ENCODE data around the gene COL4A4.
"Not testable (repeated sequence)": the region's sequence is repeated elsewhere in the genome, so short reads cannot be mapped to it uniquely, and the experiment has no call there.

The COL4A4 gene

DNA sequence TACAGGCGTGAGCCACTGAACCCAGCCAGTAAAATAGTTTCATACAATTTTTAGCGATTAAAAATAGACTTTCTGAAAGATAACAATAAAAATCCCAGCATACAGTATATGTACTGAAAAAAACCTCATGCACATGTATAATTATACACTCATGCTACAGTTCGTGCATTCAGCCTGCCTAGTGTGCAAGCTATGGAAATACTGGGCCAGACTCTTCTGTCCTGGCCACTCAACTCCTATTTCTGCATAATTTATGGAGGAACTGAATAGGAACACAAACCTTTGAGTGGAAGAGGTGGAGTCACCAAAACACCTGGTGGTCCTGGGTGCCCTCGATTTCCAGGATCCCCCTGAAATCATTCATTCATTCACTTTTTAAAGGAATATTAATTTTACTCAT is 64.7 kb downstream of the COL4A4 start:
- no peak overlapping the region for H3K4me3 ChIP-seq (ENCODE audit: low read depth, low read length)
- no peak for DNase-seq (ENCODE audit: low read depth)
- TF ChIP-seq, protein P1, sequence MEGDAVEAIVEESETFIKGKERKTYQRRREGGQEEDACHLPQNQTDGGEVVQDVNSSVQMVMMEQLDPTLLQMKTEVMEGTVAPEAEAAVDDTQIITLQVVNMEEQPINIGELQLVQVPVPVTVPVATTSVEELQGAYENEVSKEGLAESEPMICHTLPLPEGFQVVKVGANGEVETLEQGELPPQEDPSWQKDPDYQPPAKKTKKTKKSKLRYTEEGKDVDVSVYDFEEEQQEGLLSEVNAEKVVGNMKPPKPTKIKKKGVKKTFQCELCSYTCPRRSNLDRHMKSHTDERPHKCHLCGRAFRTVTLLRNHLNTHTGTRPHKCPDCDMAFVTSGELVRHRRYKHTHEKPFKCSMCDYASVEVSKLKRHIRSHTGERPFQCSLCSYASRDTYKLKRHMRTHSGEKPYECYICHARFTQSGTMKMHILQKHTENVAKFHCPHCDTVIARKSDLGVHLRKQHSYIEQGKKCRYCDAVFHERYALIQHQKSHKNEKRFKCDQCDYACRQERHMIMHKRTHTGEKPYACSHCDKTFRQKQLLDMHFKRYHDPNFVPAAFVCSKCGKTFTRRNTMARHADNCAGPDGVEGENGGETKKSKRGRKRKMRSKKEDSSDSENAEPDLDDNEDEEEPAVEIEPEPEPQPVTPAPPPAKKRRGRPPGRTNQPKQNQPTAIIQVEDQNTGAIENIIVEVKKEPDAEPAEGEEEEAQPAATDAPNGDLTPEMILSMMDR (IDR thresholded peaks at IDR 0.05; ENCODE audit: control insufficient read depth, extremely low read depth, insufficient read depth), result no peak

DNA sequence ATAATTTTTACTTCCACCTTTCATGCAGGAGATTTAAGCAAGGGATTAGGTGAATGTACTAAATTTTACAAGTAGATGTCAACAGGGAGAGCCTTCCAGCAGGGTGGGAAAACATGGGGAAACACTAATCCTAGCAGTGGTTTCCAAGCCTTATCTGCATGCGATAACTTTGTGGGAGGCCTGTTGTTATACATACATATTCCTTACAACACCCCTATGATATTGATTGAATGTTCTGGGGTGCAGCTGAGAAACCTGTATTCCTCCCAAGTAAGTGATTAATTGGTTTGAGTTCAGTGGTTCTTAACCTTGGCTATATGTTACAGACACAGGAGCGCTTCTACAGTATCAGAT is 65.9 kb downstream of the COL4A4 start:
- DNase-seq (ENCODE audit: low read depth), result no peak
- no peak overlapping the region for H3K4me3 ChIP-seq (ENCODE audit: low read depth, low read length)
- TF ChIP-seq, protein P1 (IDR thresholded peaks at IDR 0.05; ENCODE audit: control insufficient read depth, extremely low read depth, insufficient read depth), result no peak

DNA sequence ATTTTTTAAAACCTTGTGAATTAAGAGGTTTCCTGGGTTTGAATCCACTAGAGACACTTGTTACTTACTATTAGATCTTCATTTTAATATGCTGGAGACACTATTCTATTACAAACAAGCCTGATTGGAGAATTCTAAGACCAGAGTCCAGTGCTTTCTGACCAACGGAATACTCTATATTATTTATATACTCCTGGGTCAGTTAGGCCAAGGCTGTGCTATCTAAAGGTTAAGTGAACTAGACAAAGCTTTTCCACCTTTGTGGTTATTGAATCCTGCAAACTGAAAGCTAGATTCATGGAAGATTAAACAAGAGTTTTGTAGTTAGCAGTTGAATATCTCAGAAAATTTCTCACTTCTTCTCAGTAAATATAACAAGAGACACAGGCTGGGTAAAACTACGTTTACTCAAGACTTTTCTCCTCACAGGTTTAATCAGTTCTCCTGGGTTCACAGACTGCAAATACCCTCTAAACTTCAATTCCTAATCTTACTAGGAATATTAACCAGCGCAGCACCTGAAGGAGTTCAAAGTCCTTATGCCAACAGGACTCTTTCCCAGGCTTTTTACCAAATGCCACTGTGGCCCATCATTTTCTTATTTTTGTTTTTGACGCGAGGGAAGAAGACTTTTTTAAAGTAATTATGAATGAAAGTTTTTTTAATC is 66.4 kb downstream of the COL4A4 start:
- DNase-seq (ENCODE audit: low read depth), result no peak
- TF ChIP-seq, protein P1 (IDR thresholded peaks at IDR 0.05; ENCODE audit: control insufficient read depth, extremely low read depth, insufficient read depth), result no peak
- no peak overlapping the region for H3K4me3 ChIP-seq (ENCODE audit: low read depth, low read length)

DNA sequence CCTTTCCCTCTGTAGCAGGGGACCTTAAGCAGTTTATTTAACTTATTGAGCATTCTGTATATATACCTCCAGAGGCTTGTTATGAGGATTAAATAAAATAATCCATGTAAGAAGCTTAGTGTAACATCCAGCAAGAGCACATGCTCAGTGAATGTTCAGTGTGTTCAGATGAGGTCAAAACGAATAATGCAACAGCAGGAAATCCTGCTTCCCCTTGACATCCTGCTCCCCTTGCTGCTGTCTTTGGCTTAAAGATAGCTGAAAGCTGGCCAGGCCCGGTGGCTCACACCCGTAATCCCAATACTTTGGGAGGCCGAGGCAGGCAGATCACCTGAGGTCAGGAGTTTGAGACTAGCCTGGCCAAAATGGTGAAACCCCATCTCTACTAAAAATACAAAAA is 68.7 kb downstream of the COL4A4 start:
- no peak overlapping the region for H3K4me3 ChIP-seq (ENCODE audit: low read depth, low read length)
- TF ChIP-seq, protein P1 (IDR thresholded peaks at IDR 0.05; ENCODE audit: control insufficient read depth, extremely low read depth, insufficient read depth), result no peak
- no peak for DNase-seq (ENCODE audit: low read depth)

DNA sequence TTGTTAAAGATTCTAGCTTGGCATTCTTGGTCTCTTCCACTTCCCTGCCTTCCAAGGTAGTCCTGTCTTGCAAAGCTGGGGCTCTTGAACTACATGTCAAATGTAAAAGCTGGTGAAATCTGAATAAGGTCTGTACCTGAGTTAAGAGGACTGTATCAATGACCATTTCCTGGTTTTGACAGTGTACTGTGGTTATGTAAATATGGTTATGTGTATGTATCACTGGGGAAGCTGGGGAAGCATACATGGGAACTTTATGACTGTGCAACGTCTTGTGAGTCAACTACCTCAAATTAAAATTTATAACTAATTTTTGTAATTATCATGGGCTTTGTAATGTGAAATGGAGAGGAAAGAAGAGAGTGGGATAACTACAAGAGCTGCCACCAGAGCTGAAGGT is 81.7 kb downstream of the COL4A4 start:
- H3K4me3 ChIP-seq (ENCODE audit: low read depth, low read length), result no peak overlapping the region
- no peak for DNase-seq (ENCODE audit: low read depth)
- TF ChIP-seq, protein P1 (IDR thresholded peaks at IDR 0.05; ENCODE audit: control insufficient read depth, extremely low read depth, insufficient read depth), result no peak

DNA sequence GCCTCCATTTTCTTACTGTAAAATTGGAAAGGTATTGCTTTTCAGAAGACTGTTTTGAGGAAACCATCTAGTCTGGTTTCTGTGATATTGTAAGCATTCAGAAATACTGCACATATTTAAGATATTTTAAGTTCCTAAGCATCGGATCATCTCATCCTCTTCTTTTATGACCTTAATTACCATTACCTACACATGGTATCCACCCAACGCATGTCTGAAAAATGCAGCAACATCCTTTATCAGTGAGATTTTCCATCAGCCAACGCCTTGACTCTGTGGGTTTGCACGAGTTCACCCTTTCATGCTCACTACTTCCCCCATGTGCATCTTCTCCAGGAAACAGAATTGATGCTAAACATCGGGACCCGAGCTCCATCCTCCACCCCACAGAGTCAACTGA is 84.3 kb downstream of the COL4A4 start:
- no peak for DNase-seq (ENCODE audit: low read depth)
- TF ChIP-seq, protein P1 (IDR thresholded peaks at IDR 0.05; ENCODE audit: control insufficient read depth, extremely low read depth, insufficient read depth), result no peak
- no peak overlapping the region for H3K4me3 ChIP-seq (ENCODE audit: low read depth, low read length)

DNA sequence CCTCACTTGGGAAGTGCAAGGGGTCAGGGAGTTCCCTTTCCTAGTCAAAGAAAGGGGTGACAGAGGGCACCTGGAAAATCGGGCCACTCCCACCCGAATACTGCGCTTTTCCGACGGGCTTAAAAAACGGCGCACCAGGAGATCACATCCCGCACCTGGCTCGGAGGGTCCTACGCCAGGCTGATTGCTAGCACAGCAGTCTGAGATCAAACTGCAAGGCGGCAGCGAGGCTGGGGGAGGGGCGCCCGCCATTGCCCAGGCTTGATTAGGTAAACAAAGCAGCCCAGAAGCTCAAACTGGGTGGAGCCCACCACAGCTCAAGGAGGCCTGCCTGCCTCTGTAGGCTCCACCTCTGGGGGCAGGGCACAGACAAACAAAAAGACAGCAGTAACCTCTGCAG is 98.9 kb downstream of the COL4A4 start:
- H3K4me3 ChIP-seq (ENCODE audit: low read depth, low read length); DNase-seq (ENCODE audit: low read depth): not testable (repeated sequence)
